Thymus (tissue), 11 donors: ENCODE measurements around the gene GSTM2. TPM values are rescaled to one million over a fixed set of nuclear protein-coding genes. Genes with fewer than 3 reads are reported as not detected.
"Not testable (repeated sequence)": the region's sequence is repeated elsewhere in the genome, so short reads cannot be mapped to it uniquely, and the experiment has no call there.

Experiments
- DNase-seq, 9 donors: peaks; one replicate each; pipeline ENCODE4 v3.0.0-alpha.2; 2013; ENCODE audit warnings: low spot score in 9 of 9, low read depth in 6 of 9, missing footprints in 1 of 9
- H3K27ac ChIP-seq, 2 donors: one replicate each; pipeline ENCODE4 v1.5.1; 2013; ENCODE audit warnings: control low read depth in 1 of 2, low read depth in 1 of 2, low read length in 1 of 2, mild to moderate bottlenecking in 1 of 2, moderate library complexity in 1 of 2
- H3K27me3 ChIP-seq, 2 donors: one replicate each; pipeline ENCODE4 v1.5.1; 2013; ENCODE audit warnings: low read length in 1 of 2; ENCODE audit not compliant: control insufficient read depth in 2 of 2, insufficient read depth in 1 of 2
- H3K36me3 ChIP-seq, 2 donors: one replicate each; pipeline ENCODE4 v1.5.1; 2013; ENCODE audit warnings: low read length in 1 of 2, mild to moderate bottlenecking in 1 of 2, moderate library complexity in 1 of 2; ENCODE audit not compliant: control insufficient read depth in 2 of 2, insufficient read depth in 2 of 2
- H3K4me1 ChIP-seq, 2 donors: one replicate each; pipeline ENCODE4 v1.5.1; 2013; ENCODE audit warnings: low read length in 2 of 2; ENCODE audit not compliant: control insufficient read depth in 2 of 2, insufficient read depth in 2 of 2
- H3K4me3 ChIP-seq, 2 donors: one replicate each; pipeline ENCODE4 v1.5.1; 2013; ENCODE audit warnings: low read length in 2 of 2, control low read depth in 1 of 2, mild to moderate bottlenecking in 1 of 2
- H3K9me3 ChIP-seq, 2 donors: one replicate each; pipeline ENCODE4 v1.5.1; 2013; ENCODE audit warnings: low read length in 1 of 2, mild to moderate bottlenecking in 1 of 2; ENCODE audit not compliant: control insufficient read depth in 2 of 2, insufficient read depth in 1 of 2
- WGBS: extraction: QIAGEN DNeasy Blood & Tissue Kit; methylation state at CpG from one replicate; pipeline ENCODE4 v1.1.7; 2013; 5-methylcytosine and 5-hydroxymethylcytosine counted together
- polyA plus RNA-seq: library from polyadenylated mRNA; stranded (reverse); fragments of 200-250 nt; gene quantifications from one replicate; pipeline ENCODE4 v1.2.3, GENCODE V29; 2013
- total RNA-seq: library from RNA; stranded (reverse); fragments of 120-200 nt; gene quantifications from one replicate; pipeline ENCODE4 v1.2.4, GENCODE V29; 2013
- donor health status: healthy.

Gene GSTM2
- total and polyA plus RNA-seq, 2 donors, result 14.7 to 100 TPM

- DNase-seq, result no peak
- H3K36me3 ChIP-seq, result no peaks in the 10 kb centered on the region
- H3K9me3 ChIP-seq, result peaks cover 0 to 3% of the 10 kb centered on the region in 2 donors
- peaks cover 0 to 21% of the 10 kb centered on the region in 2 donors for H3K27me3 ChIP-seq
- no peak overlapping the region for H3K4me3 ChIP-seq
- no peak overlapping the region for H3K27ac ChIP-seq
- 97% methylated on average over 12 of the region's 12 CpGs for WGBS
- peaks cover 3 to 16% of the 10 kb centered on the region in 2 donors for H3K4me1 ChIP-seq
These were observed 13.3 kb upstream of the GSTM2 start for GRCh38 chr1:109654519-109654918.

- peak in 6 of 9 donors; percentile 18 to 70 (median 50) for DNase-seq
- peak within 1 kb of the TSS in 1 of 2 donors; percentile 53 for H3K27ac ChIP-seq
- H3K4me3 ChIP-seq, result peak within 1 kb of the TSS; percentile 64 to 83
- 3% methylated on average over 54 of the region's 54 CpGs for WGBS
- peaks cover 3 to 21% of the 10 kb centered on the region in 2 donors for H3K4me1 ChIP-seq
- H3K9me3 ChIP-seq, result peaks cover 0 to 3% of the 10 kb centered on the region in 2 donors
- peaks cover 0 to 21% of the 10 kb centered on the region in 2 donors for H3K27me3 ChIP-seq
- no peaks in the 10 kb centered on the region for H3K36me3 ChIP-seq
These were observed 12.0 kb upstream of the GSTM2 start, which contains the start of gene GSTM4 for GRCh38 chr1:109655615-109656519. Gene GSTM4 (plus strand): TSS chr1:109656099. CDS start chr1:109656390, 291 bp downstream.

GRCh38 chr1:109657395-109657794, 10.5 kb upstream of the GSTM2 start:
- peak overlapping the region in 1 of 2 donors; percentile 9 for H3K27ac ChIP-seq
- H3K36me3 ChIP-seq, result no peaks in the 10 kb centered on the region
- WGBS, result 97% methylated on average over 4 of the region's 4 CpGs
- peaks cover 0 to 3% of the 10 kb centered on the region in 2 donors for H3K9me3 ChIP-seq
- no peak for DNase-seq
- H3K4me1 ChIP-seq, result peaks cover 3 to 24% of the 10 kb centered on the region in 2 donors
- H3K27me3 ChIP-seq, result peaks cover 0 to 21% of the 10 kb centered on the region in 2 donors
- no peak overlapping the region for H3K4me3 ChIP-seq

GRCh38 chr1:109657970-109658369, 9.9 kb upstream of the GSTM2 start:
- Histone ChIP-seq H3K4me1 (peaks cover 3 to 24% of the 10 kb centered on the region in 2 donors), H3K27ac (no peak overlapping the region), H3K4me3 (no peak overlapping the region), H3K36me3 (no peaks in the 10 kb centered on the region), H3K9me3 (peaks cover 0 to 3% of the 10 kb centered on the region in 2 donors), H3K27me3 (peaks cover 0 to 21% of the 10 kb centered on the region in 2 donors)
- no peak for DNase-seq
- 95% methylated on average over 7 of the region's 7 CpGs for WGBS

GRCh38 chr1:109658533-109659042, 9.3 kb upstream of the GSTM2 start:
- Histone ChIP-seq H3K36me3 (no peaks in the 10 kb centered on the region), H3K9me3 (peaks cover 0 to 3% of the 10 kb centered on the region in 2 donors), H3K27ac (no peak overlapping the region), H3K4me1 (peaks cover 3 to 24% of the 10 kb centered on the region in 2 donors), H3K4me3 (no peak overlapping the region), H3K27me3 (peaks cover 0 to 21% of the 10 kb centered on the region in 2 donors)
- WGBS, result 43% methylated on average over 3 of the region's 3 CpGs
- no peak for DNase-seq

- DNase-seq, result no peak
- H3K27me3 ChIP-seq, result peaks cover 0 to 21% of the 10 kb centered on the region in 2 donors
- no peaks in the 10 kb centered on the region for H3K36me3 ChIP-seq
- peaks cover 3 to 24% of the 10 kb centered on the region in 2 donors for H3K4me1 ChIP-seq
- H3K27ac ChIP-seq, result peak overlapping the region in 1 of 2 donors; percentile 26
- no peak overlapping the region for H3K4me3 ChIP-seq
- H3K9me3 ChIP-seq, result peaks cover 0 to 3% of the 10 kb centered on the region in 2 donors
- 87% methylated on average over 2 of the region's 2 CpGs for WGBS
These were observed 8.7 kb upstream of the GSTM2 start for GRCh38 chr1:109659145-109659544.

- WGBS, result 91% methylated on average over 5 of the region's 5 CpGs
These were observed 7.7 kb upstream of the GSTM2 start for GRCh38 chr1:109659997-109660690.

GRCh38 chr1:109660691-109661026, 7.2 kb upstream of the GSTM2 start:
- not testable (repeated sequence) for H3K36me3 ChIP-seq, H3K9me3 ChIP-seq, H3K27ac ChIP-seq, DNase-seq, H3K4me3 ChIP-seq
- Histone ChIP-seq H3K27me3 (peaks cover 0 to 10% of the 10 kb centered on the region in 2 donors), H3K4me1 (peaks cover 0 to 18% of the 10 kb centered on the region in 2 donors)
- WGBS, result 90% methylated on average over 3 of the region's 4 CpGs

More at GRCh38 chr1:109659997-109660690, 7.7 kb upstream of the GSTM2 start:
- H3K27me3 ChIP-seq, result peaks cover 0 to 15% of the 10 kb centered on the region in 2 donors
- H3K4me3 ChIP-seq, result no peak overlapping the region
- no peak overlapping the region for H3K27ac ChIP-seq
- H3K4me1 ChIP-seq, result peaks cover 3 to 23% of the 10 kb centered on the region in 2 donors
- no peaks in the 10 kb centered on the region for H3K9me3 ChIP-seq
- H3K36me3 ChIP-seq, result no peaks in the 10 kb centered on the region
- DNase-seq, result no peak
